Liver (tissue), 9 donors: ENCODE results near the gene TRPV4. TPM values are rescaled to one million over a fixed set of nuclear protein-coding genes. Genes with fewer than 3 reads are reported as not detected.

Experiments used
- DNase-seq: peaks from one replicate; pipeline ENCODE4 v3.0.0-alpha.2; 2017; ENCODE audit warnings: low spot score
- H3K27ac ChIP-seq, 2 donors: one replicate each; pipeline ENCODE4 v1.7.0; 2013; ENCODE audit warnings: inconsistent platforms in 2 of 2, low read length in 2 of 2, control low read depth in 1 of 2, low read depth in 1 of 2, mild to moderate bottlenecking in 1 of 2
- H3K27me3 ChIP-seq, 4 donors: one replicate each; pipeline versions ENCODE4 v1.6.1 to v1.7.0; 2013; ENCODE audit warnings: low read length in 3 of 4, inconsistent platforms in 1 of 4, mild to moderate bottlenecking in 1 of 4, moderate library complexity in 1 of 4; ENCODE audit not compliant: control insufficient read depth in 4 of 4, insufficient read depth in 4 of 4
- H3K36me3 ChIP-seq, 4 donors: one replicate each; pipeline versions ENCODE4 v1.6.1 to v1.7.0; 2013; ENCODE audit warnings: low read length in 3 of 4, mild to moderate bottlenecking in 3 of 4, low read depth in 1 of 4, moderate library complexity in 1 of 4; ENCODE audit not compliant: control insufficient read depth in 4 of 4, insufficient read depth in 3 of 4
- H3K4me1 ChIP-seq, 4 donors: one replicate each; pipeline versions ENCODE4 v1.6.1 to v1.7.0; 2013; ENCODE audit warnings: low read length in 3 of 4, mild to moderate bottlenecking in 3 of 4, moderate library complexity in 1 of 4; ENCODE audit not compliant: control insufficient read depth in 4 of 4, insufficient read depth in 4 of 4
- H3K4me3 ChIP-seq, 3 donors: one replicate each; pipeline versions ENCODE4 v1.6.1 to v1.7.0; 2013; ENCODE audit warnings: low read length in 3 of 3, control low read depth in 1 of 3, low read depth in 1 of 3, mild to moderate bottlenecking in 1 of 3
- H3K9ac ChIP-seq, 2 donors: one replicate each; pipeline ENCODE4 v1.7.0; 2013; ENCODE audit warnings: low read length in 2 of 2, mild to moderate bottlenecking in 2 of 2, moderate library complexity in 2 of 2, control low read depth in 1 of 2, low read depth in 1 of 2
- H3K9me3 ChIP-seq, 4 donors: one replicate each; pipeline versions ENCODE4 v1.6.1 to v1.7.0; 2013; ENCODE audit warnings: low read length in 3 of 4; ENCODE audit not compliant: control insufficient read depth in 4 of 4
- CTCF ChIP-seq: fragments of 150-350 bp; IDR thresholded peaks from 2 replicates; pipeline ENCODE4 v1.5.1; 2017; ENCODE audit warnings: improper control_type of control experiment, low read depth, low read length; ENCODE audit not compliant: missing input control
- EGR1 ChIP-seq, 2 donors: IDR thresholded peaks; 2 replicates each; pipeline ENCODE4 v1.6.1; 2016 to 2018; ENCODE audit warnings: antibody characterized with exemption in 2 of 2, low read depth in 2 of 2
- FOXA2 ChIP-seq: IDR thresholded peaks from 2 replicates; pipeline ENCODE4 v1.6.1; 2016; ENCODE audit warnings: antibody characterized with exemption
- GABPA ChIP-seq, 2 donors: IDR thresholded peaks in 1 of 2; conservative IDR thresholded peaks in 1 of 2; 2 replicates each; pipeline ENCODE4 v1.6.1; 2016; ENCODE audit warnings: antibody characterized with exemption in 2 of 2, mild to moderate bottlenecking in 1 of 2, moderate library complexity in 1 of 2
- HNF4A ChIP-seq, 2 donors: conservative IDR thresholded peaks; 2 replicates each; pipeline ENCODE4 v1.6.1; 2016; ENCODE audit warnings: antibody characterized with exemption in 2 of 2, mild to moderate bottlenecking in 2 of 2
- HNF4G ChIP-seq: IDR thresholded peaks from 2 replicates; pipeline ENCODE4 v1.6.1; 2016; ENCODE audit warnings: antibody characterized with exemption
- JUND ChIP-seq, 2 donors: IDR thresholded peaks; 2 replicates each; pipeline ENCODE4 v1.6.1; 2016; ENCODE audit warnings: antibody characterized with exemption in 2 of 2
- NR2F2 ChIP-seq: IDR thresholded peaks from 2 replicates; pipeline ENCODE4 v1.6.1; 2016; ENCODE audit warnings: antibody characterized with exemption
- RAD21 ChIP-seq, 2 donors: IDR thresholded peaks; 2 replicates each; pipeline ENCODE4 v1.6.1; 2016; ENCODE audit warnings: antibody characterized with exemption in 2 of 2, mild to moderate bottlenecking in 2 of 2
- RXRA ChIP-seq, 2 donors: IDR thresholded peaks; 2 replicates each; pipeline ENCODE4 v1.6.1; 2017 to 2018; ENCODE audit warnings: antibody characterized with exemption in 2 of 2, mild to moderate bottlenecking in 1 of 2
- YY1 ChIP-seq: IDR thresholded peaks from 2 replicates; pipeline ENCODE4 v1.6.1; 2016; ENCODE audit warnings: antibody characterized with exemption, mild to moderate bottlenecking
- WGBS: extraction: QIAGEN DNeasy Blood & Tissue Kit; methylation state at CpG from one replicate; pipeline ENCODE4 v1.1.7; 2013; 5-methylcytosine and 5-hydroxymethylcytosine counted together
- polyA plus RNA-seq, 2 donors: library from polyadenylated mRNA; stranded (reverse) in 1 of 2; unstranded in 1 of 2; fragments of 200-250 nt in 1 of 2; fragments of >200 nt in 1 of 2; fragmentation: Nextera tagmentation in 1 of 2; extraction: Ambion mirVana in 1 of 2; gene quantifications; one replicate each; pipeline versions ENCODE4 v1.2.1 to v1.2.3, GENCODE V29; 2013 to 2015
- total RNA-seq, 2 donors: library from RNA; depleted of rRNA; stranded (reverse); fragments of >200 nt; gene quantifications; one replicate each; pipeline ENCODE4 v1.2.3, GENCODE V29; 2014
- TF ChIP-seq, protein P1 (sequence below): IDR thresholded peaks from 2 replicates; pipeline ENCODE4 v1.6.1; 2016; ENCODE audit warnings: antibody characterized with exemption
- TF ChIP-seq, protein P2 (sequence below): IDR thresholded peaks from 2 replicates; pipeline ENCODE4 v1.6.1; 2016; ENCODE audit warnings: antibody characterized with exemption
- donor health status: healthy.
- donor health status: healthy.
- donor health status: healthy.
- donor health status: healthy.
- donor health status: healthy.

Gene TRPV4
- total and polyA plus RNA-seq, 4 donors: 1.3 to 9.6 (median 3.9) TPM

DNA sequence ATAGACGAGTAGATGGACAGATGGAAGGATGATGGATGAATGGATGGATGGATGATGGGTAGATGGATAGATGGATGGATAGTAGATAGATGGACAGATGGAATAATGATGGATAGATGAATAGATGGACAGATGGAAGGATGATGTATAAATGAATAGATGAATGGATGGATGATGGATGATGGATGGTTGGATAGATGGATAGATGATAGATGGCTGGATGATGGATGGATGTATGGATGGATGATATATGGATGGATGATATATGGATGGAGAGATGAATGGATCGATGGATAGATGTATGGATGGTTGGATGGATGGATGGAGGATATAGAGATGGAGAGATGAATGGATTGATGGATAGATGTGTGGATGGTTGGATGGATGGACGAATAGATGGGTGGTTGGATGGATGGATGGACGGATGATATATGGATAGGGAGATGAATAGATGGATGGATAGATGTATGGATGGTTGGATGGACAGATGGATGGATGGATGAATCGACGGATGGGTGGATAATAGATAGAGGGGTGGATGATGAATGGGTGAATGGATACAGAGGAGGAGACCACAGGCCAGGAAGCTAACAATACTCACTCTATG is 19.3 kb downstream of the TRPV4 start (continued):
- TF ChIP-seq, protein P1, sequence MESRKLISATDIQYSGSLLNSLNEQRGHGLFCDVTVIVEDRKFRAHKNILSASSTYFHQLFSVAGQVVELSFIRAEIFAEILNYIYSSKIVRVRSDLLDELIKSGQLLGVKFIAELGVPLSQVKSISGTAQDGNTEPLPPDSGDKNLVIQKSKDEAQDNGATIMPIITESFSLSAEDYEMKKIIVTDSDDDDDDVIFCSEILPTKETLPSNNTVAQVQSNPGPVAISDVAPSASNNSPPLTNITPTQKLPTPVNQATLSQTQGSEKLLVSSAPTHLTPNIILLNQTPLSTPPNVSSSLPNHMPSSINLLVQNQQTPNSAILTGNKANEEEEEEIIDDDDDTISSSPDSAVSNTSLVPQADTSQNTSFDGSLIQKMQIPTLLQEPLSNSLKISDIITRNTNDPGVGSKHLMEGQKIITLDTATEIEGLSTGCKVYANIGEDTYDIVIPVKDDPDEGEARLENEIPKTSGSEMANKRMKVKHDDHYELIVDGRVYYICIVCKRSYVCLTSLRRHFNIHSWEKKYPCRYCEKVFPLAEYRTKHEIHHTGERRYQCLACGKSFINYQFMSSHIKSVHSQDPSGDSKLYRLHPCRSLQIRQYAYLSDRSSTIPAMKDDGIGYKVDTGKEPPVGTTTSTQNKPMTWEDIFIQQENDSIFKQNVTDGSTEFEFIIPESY: no peak
- TF ChIP-seq RAD21 (IDR thresholded peaks at IDR 0.05) (no peak), EGR1 (IDR thresholded peaks at IDR 0.05; ENCODE audit: low read depth in 2 of 2) (no peak), HNF4G (no peak), YY1 (no peak), GABPA (IDR thresholded peaks at IDR 0.05 in 1 of 2, conservative IDR thresholded peaks at IDR 0.05 in 1 of 2) (no peak), JUND (IDR thresholded peaks at IDR 0.05) (no peak), FOXA2 (no peak)
- TF ChIP-seq, protein P2, sequence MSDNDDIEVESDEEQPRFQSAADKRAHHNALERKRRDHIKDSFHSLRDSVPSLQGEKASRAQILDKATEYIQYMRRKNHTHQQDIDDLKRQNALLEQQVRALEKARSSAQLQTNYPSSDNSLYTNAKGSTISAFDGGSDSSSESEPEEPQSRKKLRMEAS: no peak

- Histone ChIP-seq H3K27me3 (no peaks in the 10 kb centered on the region), H3K9me3 (no peaks in the 10 kb centered on the region), H3K4me1 (no peaks in the 10 kb centered on the region), H3K4me3 (no peak overlapping the region), H3K9ac (no peak overlapping the region), H3K27ac (no peak overlapping the region), H3K36me3 (peaks cover 0 to 30% (median 12%) of the 10 kb centered on the region in 4 donors)
- 69% methylated on average over 5 of the region's 5 CpGs for WGBS
- no peak for DNase-seq
- TF ChIP-seq CTCF: peak; percentile 12
- peak in 1 of 2 donors; percentile 41 for TF ChIP-seq RAD21 (IDR thresholded peaks at IDR 0.05)
- TF ChIP-seq RXRA (IDR thresholded peaks at IDR 0.05): no peak
- TF ChIP-seq HNF4G: no peak
- TF ChIP-seq HNF4A (conservative IDR thresholded peaks at IDR 0.05): no peak
- no peak for TF ChIP-seq NR2F2
Observed at GRCh38 chr12:109811624-109811995, 21.6 kb downstream of the TRPV4 start.

- DNase-seq: no peak
- TF ChIP-seq GABPA (IDR thresholded peaks at IDR 0.05 in 1 of 2, conservative IDR thresholded peaks at IDR 0.05 in 1 of 2) (no peak), CTCF (no peak), EGR1 (IDR thresholded peaks at IDR 0.05; ENCODE audit: low read depth in 2 of 2) (no peak), HNF4G (no peak), JUND (IDR thresholded peaks at IDR 0.05) (no peak)
- peaks cover 0 to 30% (median 12%) of the 10 kb centered on the region in 4 donors for H3K36me3 ChIP-seq
- no peaks in the 10 kb centered on the region for H3K4me1 ChIP-seq
- no peaks in the 10 kb centered on the region for H3K27me3 ChIP-seq
- no peaks in the 10 kb centered on the region for H3K9me3 ChIP-seq
- H3K4me3 ChIP-seq: no peak overlapping the region
- H3K9ac ChIP-seq: no peak overlapping the region
- no peak overlapping the region for H3K27ac ChIP-seq
- WGBS: 92% methylated on average over 10 of the region's 10 CpGs
Observed at GRCh38 chr12:109810954-109811623, 22.1 kb downstream of the TRPV4 start.
